HEK293T (cell line): ENCODE data around the gene SMTN.

Experiments used
- FOXM1 ChIP-seq: fragments of 450-650 bp; IDR thresholded peaks from 2 replicates; pipeline ENCODE4 v1.6.1; 2017; ENCODE audit warnings: mild to moderate bottlenecking, borderline replicate concordance
- LEF1 ChIP-seq: fragments of 450-650 bp; IDR thresholded peaks from 2 replicates; pipeline ENCODE4 v1.6.1; 2017; ENCODE audit warnings: mild to moderate bottlenecking, borderline replicate concordance

DNA sequence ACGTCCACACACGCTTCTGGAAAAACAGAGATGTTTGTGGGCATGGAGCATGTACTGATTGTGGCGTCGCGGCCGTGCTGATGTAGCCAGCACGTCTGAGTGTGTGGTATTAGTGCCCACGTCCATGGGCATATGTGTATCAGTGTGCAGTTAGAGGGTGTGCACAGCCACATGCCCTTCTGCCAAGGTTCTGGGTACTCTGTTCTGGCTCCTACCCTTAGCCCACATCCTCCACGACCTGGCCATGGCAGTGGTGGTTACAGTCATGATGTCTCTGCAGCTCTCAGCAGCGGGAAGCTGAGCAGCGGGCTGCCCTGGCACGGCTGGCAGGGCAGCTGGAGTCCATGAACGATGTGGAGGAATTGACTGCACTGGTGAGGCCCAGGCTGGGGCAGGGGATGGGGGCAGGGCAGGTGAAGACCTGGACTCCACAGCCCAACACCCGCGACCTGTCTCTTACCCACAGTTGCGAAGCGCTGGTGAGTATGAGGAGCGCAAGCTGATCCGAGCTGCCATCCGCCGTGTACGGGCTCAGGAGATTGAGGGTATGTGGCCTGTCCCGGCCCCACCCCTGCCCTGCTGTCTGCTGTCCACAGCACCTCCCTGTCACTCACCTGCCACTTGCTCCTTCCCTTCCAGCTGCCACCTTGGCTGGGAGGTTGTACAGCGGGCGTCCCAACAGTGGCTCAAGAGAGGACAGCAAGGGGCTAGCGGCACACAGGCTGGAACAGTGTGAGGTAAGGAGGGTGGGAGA is 7.3 kb downstream of the SMTN start:
- no peak for TF ChIP-seq LEF1
- TF ChIP-seq FOXM1 = no peak
